ENCODE results near the gene PDE6B. TPM values are rescaled to one million over a fixed set of nuclear protein-coding genes. Genes with fewer than 3 reads are reported as not detected.
A peak's percentile ranks its signal among the peaks of the same experiment; 100 is the strongest.
"Not testable (repeated sequence)": the region's sequence is repeated elsewhere in the genome, so short reads cannot be mapped to it uniquely, and the experiment has no call there.

PDE6B gene
- total RNA-seq, 2 donors from 2014 or later, result 14.0 to 18.9 TPM

DNA sequence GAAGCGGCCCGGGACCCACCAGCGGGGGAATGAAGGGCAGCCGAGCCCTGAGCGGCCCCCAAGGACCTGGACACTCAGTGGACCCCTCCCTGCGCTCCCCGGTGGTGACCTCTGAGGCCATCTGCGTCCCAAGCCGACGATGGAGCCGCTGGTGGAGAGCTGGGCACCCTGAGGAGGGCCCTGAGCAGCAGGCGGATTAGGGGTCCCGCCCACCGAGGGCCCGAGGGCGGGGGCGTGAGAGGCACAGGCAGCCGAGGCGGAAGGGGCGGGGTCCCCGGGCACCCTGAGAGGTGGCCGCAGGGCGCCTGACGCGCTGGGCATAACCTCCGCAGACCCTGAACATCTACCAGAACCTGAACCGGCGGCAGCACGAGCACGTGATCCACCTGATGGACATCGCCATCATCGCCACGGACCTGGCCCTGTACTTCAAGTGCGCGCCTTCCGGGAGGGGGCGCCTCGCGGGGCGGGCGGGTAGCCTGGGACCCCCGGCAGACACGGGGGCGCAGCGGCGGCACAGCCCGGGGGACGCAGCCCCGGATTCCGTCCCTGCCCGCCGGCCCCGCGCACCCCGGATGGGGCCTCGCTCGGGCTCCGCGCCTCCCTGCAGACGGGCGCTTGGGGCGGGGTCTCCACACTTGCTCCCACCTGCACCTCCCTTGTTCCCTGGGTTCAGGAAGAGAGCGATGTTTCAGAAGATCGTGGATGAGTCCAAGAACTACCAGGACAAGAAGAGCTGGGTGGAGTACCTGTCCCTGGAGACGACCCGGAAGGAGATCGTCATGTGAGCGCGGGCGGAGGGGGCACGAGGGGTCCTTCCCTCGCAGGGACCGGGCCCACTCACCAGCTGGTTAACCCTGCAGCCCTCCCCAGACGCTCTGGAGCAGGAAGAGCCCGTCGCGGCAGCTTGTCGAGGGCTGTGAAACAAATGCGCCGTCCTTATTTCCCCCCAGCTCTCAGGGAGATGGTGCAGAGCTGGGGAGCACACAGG is 38.4 kb downstream of the PDE6B start:
- Mint-ChIP-seq H3K9me3 (peaks cover 3 to 4% of the 10 kb centered on the region in 2 donors), H3K27ac (peak overlapping the region; percentile 83), H3K27me3 (ENCODE audit: low read depth) (no peaks in the 10 kb centered on the region), H3K4me1 (ENCODE audit: low read depth) (peaks cover 19% of the 10 kb centered on the region), H3K36me3 (ENCODE audit: insufficient read depth in 2 of 2) (peaks cover 5 to 9% of the 10 kb centered on the region in 2 donors), H3K4me3 (peak overlapping the region; percentile 90 to 91)
- ATAC-seq (replicated peaks in 1 of 2) (peak; percentile 86 to 89), DNase-seq (peak; percentile 87 to 88)

DNA sequence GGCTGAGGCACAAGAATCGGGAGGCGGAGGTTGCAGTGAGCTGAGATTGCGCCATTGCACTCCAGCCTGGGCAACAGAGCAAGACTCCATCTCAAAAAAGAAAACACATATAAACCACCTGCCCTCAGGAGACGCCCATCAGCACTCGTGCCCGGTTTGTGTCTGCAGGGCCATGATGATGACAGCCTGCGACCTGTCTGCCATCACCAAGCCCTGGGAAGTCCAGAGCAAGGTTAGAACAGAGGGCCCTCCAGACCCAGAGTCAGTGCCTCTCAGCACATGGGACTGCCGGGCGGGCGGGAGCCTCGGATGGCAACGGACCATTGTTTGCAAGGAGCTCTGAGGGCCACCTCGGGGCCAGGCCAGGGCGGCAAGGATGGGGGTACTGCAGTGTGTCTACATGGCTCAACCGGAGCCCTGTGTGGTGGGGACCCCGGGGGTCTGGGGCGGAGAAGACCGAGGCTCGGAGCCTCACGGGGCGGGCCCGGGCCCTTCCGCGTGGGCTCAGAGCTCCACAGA is 39.4 kb downstream of the PDE6B start:
- no peak for DNase-seq
- H3K4me3 Mint-ChIP-seq, result peak overlapping the region; percentile 87 to 91
- no peaks in the 10 kb centered on the region for H3K27me3 Mint-ChIP-seq (ENCODE audit: low read depth)
- H3K27ac Mint-ChIP-seq, result peak overlapping the region; percentile 83
- H3K9me3 Mint-ChIP-seq, result peaks cover 3 to 4% of the 10 kb centered on the region in 2 donors
- ATAC-seq (replicated peaks in 1 of 2), result no peak
- peaks cover 19% of the 10 kb centered on the region for H3K4me1 Mint-ChIP-seq (ENCODE audit: low read depth)
- H3K36me3 Mint-ChIP-seq (ENCODE audit: insufficient read depth in 2 of 2), result peaks cover 5 to 8% of the 10 kb centered on the region in 2 donors

DNA sequence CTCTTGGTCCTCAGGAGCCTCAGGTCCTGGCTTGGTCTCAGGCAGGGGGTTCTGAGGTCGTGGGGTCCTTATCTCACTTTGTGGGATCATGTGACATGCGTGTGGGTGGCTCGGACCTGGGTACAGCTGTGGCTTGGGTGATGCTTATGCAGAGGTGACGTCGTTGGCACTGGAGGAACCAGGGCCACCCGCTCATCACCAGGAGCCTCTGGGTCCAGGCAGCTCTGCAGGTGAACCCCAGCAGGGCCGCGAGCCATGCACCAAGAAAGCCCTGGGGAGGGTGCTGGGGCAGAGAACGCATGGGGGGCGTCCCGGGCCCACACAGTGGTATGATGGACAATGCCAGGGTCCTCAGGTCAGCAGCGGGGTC is 40.0 kb downstream of the PDE6B start:
- no peak overlapping the region for H3K27ac Mint-ChIP-seq

DNA sequence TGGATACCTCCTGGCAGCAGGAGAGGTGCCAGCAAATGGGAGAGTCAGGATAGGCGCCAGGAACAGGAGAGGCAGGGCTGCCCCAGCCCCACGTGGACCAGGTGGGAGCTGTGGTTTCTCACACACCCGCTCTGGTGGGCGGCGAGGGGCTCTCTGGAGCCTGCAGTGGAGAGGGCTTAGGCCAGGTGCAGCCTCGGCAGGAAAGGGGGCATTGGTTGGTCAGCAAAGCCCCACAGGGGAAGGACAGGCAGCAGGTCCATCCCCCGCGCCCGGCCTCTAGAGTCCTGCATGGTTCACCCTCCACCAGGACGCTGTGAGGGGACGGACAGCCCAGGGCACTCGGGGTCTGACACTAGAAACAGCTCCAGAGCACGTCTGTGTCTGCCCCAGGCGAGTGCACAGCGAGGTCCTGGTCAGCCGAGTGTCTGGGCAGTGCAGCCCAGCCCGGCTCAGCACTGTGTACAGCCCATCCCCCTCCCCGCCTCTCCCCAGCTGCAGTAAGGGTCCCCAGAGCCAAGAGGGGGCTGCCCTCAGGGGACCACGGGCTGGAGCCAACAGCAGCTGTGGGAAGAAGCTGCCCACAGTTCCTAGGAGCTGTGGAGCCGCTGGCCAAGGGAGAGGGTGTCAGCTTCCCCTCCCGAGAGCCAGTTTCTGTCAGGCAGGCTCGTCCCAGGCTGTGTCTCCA is 40.5 kb downstream of the PDE6B start:
- Mint-ChIP-seq H3K4me3 (no peak overlapping the region), H3K4me1 (ENCODE audit: low read depth) (peaks cover 19% of the 10 kb centered on the region), H3K36me3 (ENCODE audit: insufficient read depth in 2 of 2) (peaks cover under 1 to 2% of the 10 kb centered on the region in 2 donors), H3K27ac (no peak overlapping the region), H3K27me3 (ENCODE audit: low read depth) (no peaks in the 10 kb centered on the region), H3K9me3 (peaks cover 1 to 2% of the 10 kb centered on the region in 2 donors)
- DNase-seq (no peak), ATAC-seq (replicated peaks in 1 of 2) (no peak)

More for the DNA sequence above, 40.0 kb downstream of the PDE6B start:
- Mint-ChIP-seq H3K4me3 (peak overlapping the region; percentile 87 to 91), H3K36me3 (ENCODE audit: insufficient read depth in 2 of 2) (peaks cover 3 to 4% of the 10 kb centered on the region in 2 donors), H3K9me3 (peaks cover 3 to 4% of the 10 kb centered on the region in 2 donors), H3K27me3 (ENCODE audit: low read depth) (no peaks in the 10 kb centered on the region), H3K4me1 (ENCODE audit: low read depth) (peaks cover 19% of the 10 kb centered on the region)
- ATAC-seq (replicated peaks in 1 of 2) (no peak), DNase-seq (no peak)

DNA sequence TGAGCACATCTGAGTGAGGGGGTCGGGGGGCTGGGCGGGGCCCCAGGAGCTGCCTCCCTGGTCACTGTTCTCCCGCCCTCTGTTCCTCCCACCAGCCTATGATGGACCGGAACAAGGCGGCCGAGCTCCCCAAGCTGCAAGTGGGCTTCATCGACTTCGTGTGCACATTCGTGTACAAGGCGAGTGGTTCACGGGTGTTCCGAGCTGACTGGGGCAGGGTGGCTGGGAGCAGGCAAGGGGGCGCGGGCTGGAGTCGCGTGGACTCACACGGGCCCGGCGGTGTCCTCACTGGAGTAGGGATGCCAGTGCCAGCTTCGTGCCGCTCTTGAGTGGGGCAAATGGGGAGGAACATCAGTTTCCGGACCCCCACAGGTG is 41.0 kb downstream of the PDE6B start:
- H3K36me3 Mint-ChIP-seq (ENCODE audit: insufficient read depth in 2 of 2), result peaks cover 0 to 1% of the 10 kb centered on the region in 2 donors
- ATAC-seq (replicated peaks in 1 of 2), result no peak
- H3K4me3 Mint-ChIP-seq, result no peak overlapping the region
- DNase-seq, result no peak
- no peak overlapping the region for H3K27ac Mint-ChIP-seq
- H3K4me1 Mint-ChIP-seq (ENCODE audit: low read depth), result peaks cover 19% of the 10 kb centered on the region
- no peaks in the 10 kb centered on the region for H3K9me3 Mint-ChIP-seq
- no peaks in the 10 kb centered on the region for H3K27me3 Mint-ChIP-seq (ENCODE audit: low read depth)

DNA sequence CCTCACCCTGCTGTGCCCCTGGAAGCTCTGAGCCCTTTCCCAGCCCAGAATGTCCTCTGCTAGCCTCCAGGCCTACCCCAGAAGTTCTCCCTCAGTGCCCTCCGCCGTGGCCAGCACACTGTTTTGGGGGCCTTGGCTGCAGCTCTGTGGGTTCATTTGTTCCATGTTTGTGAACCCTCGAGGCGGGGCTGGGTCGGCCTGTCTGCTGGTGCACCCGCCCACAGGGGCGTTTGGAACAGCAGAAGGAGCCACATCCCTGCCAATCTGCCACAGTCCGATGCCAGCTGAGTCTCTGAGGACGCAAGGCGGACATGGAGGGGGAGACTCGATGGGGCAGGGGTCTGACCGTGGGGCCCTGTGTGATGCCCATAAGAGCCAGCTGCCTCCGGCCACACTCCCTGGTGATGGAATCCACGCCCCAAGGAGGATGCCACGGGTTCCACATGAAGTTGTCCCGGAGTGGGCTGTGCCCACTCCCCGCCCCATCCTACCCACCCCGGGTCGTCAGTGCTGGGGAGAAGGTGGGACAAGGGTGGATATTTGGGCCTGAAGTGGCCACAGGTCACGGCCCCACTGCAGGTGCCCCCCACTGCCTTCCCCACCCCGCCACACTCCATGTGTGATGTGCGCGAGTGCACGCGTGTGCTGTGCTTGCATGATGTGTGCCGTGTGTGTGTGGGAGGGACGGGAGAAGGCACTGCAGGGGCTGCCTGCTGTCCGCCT is 41.6 kb downstream of the PDE6B start:
- DNase-seq (no peak), ATAC-seq (replicated peaks in 1 of 2) (no peak)
- Mint-ChIP-seq H3K4me3 (no peak overlapping the region), H3K9me3 (no peaks in the 10 kb centered on the region), H3K4me1 (ENCODE audit: low read depth) (peaks cover 19% of the 10 kb centered on the region), H3K36me3 (ENCODE audit: insufficient read depth in 2 of 2) (peaks cover 0 to 1% of the 10 kb centered on the region in 2 donors), H3K27ac (no peak overlapping the region), H3K27me3 (ENCODE audit: low read depth) (no peaks in the 10 kb centered on the region)

DNA sequence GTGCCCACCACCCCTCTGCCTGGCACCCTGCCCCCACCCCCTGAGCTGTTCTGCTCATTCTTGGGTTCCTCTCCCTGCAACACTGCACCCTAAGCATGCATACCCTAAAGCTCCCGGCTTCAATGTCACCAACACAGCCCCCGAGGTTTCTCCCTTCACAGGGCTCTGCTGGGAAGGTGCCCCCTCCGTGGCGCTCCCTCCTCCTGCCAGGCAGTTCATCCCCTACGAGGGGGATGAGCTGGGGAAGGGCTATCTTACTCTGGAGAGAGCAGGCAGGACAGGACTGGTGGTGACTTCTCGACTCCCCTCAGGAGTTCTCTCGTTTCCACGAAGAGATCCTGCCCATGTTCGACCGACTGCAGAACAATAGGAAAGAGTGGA is 42.2 kb downstream of the PDE6B start:
- Mint-ChIP-seq H3K27me3 (ENCODE audit: low read depth) (no peaks in the 10 kb centered on the region), H3K4me3 (no peak overlapping the region), H3K27ac (no peak overlapping the region), H3K36me3 (ENCODE audit: insufficient read depth in 2 of 2) (peaks cover 0 to 1% of the 10 kb centered on the region in 2 donors), H3K9me3 (no peaks in the 10 kb centered on the region), H3K4me1 (ENCODE audit: low read depth) (peaks cover 13% of the 10 kb centered on the region)
- ATAC-seq (replicated peaks in 1 of 2) (no peak), DNase-seq (no peak)

DNA sequence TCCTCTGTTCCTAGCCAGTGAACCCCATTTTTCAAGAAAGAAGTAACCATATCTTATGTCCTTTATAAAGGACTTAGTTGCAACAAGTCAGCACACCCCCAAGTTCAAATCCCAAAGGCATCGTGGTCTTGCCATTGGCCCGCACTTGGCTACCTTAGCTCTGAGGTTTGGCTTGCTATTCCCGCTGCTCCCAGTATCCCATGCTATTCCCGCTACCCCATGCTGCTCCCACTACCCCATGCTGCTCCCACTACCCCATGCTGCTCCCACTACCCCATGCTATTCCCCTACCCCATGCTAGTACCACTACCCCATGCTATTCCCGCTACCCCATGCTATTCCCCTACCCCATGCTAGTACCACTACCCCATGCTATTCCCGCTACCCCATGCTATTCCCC is 42.8 kb downstream of the PDE6B start:
- peaks cover 14% of the 10 kb centered on the region for H3K4me1 Mint-ChIP-seq (ENCODE audit: low read depth)
- not testable (repeated sequence) for H3K9me3 Mint-ChIP-seq; H3K36me3 Mint-ChIP-seq (ENCODE audit: insufficient read depth in 2 of 2); H3K27ac Mint-ChIP-seq; H3K27me3 Mint-ChIP-seq (ENCODE audit: low read depth); H3K4me3 Mint-ChIP-seq; ATAC-seq (replicated peaks in 1 of 2); DNase-seq

DNA sequence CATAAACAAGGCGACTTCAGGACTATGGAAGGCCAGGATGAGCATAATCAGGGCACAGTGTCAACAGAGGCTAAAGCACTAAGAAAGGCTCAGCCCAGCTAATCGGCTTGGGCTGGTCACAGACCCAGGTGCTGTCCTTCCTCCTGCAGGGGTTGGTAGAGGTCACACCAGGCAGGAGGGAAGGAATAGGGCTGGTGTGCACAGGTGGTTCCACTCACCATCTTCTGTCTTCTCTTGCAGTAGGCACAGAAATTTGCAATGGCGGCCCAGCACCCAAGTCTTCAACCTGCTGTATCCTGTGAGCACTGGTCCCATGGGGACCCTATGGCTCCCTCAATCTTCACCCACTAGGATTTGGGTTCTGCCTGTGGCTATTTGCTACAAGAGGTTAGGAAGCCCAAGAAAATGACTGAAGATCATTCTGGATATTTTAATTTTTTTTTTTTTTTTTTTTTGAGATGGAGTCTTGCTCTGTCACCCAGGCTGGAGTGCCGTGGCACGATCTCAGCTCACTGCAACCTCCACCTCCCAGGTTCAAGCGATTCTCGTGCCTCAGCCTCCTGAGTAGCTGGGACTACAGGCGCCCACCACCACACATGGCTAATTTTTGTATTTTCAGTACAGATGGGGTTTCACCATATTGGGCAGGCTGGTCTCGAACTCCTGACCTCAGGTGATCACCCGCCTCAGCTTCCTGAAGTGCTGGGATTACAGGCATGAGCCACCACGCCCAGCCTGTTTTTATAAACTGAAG is 44.6 kb downstream of the PDE6B start:
- DNase-seq; H3K9me3 Mint-ChIP-seq; ATAC-seq (replicated peaks in 1 of 2); H3K27ac Mint-ChIP-seq; H3K4me3 Mint-ChIP-seq; H3K27me3 Mint-ChIP-seq (ENCODE audit: low read depth); H3K36me3 Mint-ChIP-seq (ENCODE audit: insufficient read depth in 2 of 2): not testable (repeated sequence)
- H3K4me1 Mint-ChIP-seq (ENCODE audit: low read depth), result peaks cover 11% of the 10 kb centered on the region

DNA sequence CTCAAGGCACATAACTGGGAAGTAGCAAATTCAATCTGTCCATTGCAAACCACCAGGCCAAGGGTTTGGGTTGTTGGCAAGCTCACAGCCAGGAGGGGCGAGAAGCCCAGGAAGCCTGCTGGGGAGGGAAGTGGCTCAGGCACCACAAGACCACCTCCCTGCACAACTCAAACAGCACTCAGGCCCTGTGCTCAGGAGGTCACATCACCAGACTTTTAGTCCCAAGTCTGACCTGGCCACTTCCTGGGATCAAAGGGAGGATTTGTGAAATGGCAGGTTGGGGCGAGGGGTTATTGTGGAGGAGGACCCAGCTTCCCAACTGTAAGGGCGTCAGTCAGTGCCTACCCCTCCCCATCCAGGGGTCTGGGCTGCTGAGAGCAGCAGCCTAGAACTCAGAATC is 46.4 kb downstream of the PDE6B start:
- H3K27ac Mint-ChIP-seq, result no peak overlapping the region
- H3K27me3 Mint-ChIP-seq (ENCODE audit: low read depth), result no peaks in the 10 kb centered on the region
- peaks cover 11% of the 10 kb centered on the region for H3K4me1 Mint-ChIP-seq (ENCODE audit: low read depth)
- ATAC-seq (replicated peaks in 1 of 2), result no peak
- peaks cover 3 to 5% of the 10 kb centered on the region in 2 donors for H3K36me3 Mint-ChIP-seq (ENCODE audit: insufficient read depth in 2 of 2)
- no peak for DNase-seq
- H3K9me3 Mint-ChIP-seq, result no peaks in the 10 kb centered on the region
- no peak overlapping the region for H3K4me3 Mint-ChIP-seq

DNA sequence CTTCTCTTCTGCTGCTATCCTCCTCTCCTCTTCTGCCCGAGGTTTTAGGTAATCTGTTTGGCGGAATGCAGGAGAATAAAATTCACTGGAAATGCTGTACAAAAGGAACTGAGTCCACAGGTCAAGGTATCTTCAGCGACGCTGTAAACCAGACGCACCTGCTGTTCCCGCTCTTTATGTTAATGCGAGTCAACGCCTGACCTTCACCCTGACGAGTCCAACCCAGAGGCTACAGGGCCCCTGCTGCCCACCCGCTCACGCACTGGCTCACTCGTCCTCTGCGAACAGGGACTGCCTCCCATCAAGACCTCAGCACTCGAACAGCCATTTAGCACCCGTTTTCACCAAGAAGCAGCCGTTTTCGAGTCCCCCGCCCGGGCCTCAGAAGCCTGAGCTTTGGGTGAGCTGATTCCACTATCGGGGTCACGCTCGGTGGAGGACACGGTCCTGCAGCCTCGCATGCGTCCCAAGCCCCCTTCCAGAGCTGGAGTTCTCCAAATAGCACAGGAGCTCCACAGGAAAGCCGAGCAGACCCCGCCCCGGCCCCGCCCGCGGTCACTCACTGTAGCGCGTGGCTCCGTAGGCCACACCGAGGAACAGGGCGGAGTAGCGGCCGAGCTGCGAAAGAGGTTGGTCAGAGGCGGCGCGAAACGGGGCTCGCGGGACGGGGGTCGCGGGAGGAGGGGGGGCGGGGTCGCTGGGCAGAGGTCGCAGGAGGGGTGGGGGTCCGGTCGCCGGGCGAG is 48.1 kb downstream of the PDE6B start:
- H3K4me3 Mint-ChIP-seq, result peak overlapping the region; percentile 91
- H3K27me3 Mint-ChIP-seq (ENCODE audit: low read depth), result no peaks in the 10 kb centered on the region
- H3K27ac Mint-ChIP-seq, result peak overlapping the region; percentile 80
- H3K4me1 Mint-ChIP-seq (ENCODE audit: low read depth), result peaks cover 11% of the 10 kb centered on the region
- ATAC-seq (replicated peaks in 1 of 2) (peak; percentile 2 to 17), DNase-seq (no peak)
- no peaks in the 10 kb centered on the region for H3K9me3 Mint-ChIP-seq
- H3K36me3 Mint-ChIP-seq (ENCODE audit: insufficient read depth in 2 of 2), result peaks cover 3 to 5% of the 10 kb centered on the region in 2 donors

Data from activated T-cell treated with anti-CD3 and anti-CD28 coated beads, Interleukin-2, amount 50 U/mL, for 72 hours (primary cell).